ENCODE measurements around the gene TNFSF13.
"Not testable (repeated sequence)": the region's sequence is repeated elsewhere in the genome, so short reads cannot be mapped to it uniquely, and the experiment has no call there.

TNFSF13 gene

GRCh38 chr17:7592422-7593021 lies 34.0 kb downstream of the TNFSF13 start:
- DNase-seq: no peak

DNA sequence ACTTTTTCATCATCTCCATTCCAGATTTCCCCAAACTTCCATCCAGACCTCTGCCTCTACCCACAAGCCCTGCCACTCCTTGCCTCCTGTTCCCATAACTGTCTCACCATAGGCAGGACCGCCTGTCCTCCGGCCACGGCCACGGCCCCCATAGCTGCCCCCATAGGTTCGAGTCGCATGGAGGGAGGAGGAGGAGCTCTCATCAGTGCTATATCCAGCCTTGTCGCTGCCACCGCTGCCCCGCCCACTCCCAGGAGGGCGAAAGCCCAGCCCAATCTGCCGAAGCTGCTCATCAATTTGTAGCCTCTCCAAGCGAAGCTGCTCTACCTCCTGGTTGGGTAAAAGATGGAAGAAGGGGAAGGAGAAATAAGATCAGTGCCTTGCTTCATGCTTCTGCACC lies 34.7 kb downstream of the TNFSF13 start:
- no peak for DNase-seq

DNA sequence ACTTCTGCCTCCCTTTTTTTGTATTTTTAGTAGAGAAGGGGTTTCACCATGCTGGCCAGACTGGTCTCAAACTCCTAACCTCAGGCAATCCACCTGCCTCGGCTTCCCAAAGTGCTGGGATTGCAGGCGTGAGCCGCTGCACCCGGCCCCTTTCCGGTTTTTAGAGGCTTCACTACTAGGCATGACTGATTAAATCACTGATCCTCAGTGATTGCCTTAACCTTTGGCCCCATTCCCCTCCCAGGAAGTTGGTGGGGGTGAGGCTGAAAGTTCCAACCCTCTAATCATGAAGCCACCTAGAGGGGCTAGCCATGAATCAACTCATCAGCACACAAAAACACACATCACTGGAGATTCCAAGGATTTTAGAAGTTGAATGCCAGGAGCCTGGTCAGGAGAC lies 39.0 kb downstream of the TNFSF13 start:
- not testable (repeated sequence) for DNase-seq

- DNase-seq: no peak
Observed at GRCh38 chr17:7606280-7606679, 47.7 kb downstream of the TNFSF13 start.

DNA sequence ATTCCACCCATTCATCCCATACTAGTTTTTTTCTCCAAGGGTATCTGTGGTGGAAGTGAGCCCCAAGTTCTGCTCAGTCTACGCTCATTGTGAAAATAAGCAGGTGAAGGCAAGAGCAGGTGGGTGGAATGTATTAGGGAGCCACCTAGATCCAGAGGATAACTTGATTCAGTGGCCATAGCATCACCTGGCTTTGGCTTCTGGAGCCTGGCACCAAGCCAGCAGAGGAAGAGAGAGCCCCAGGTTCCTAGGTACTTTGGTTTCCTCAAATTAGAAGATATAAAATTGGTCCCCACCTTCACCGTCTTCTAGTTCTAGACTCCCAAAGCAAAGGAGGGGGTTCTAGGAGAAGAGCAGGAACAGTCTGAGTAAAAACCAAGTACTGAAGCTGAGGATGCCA lies 52.1 kb downstream of the TNFSF13 start:
- DNase-seq: no peak

Measured in NCI-H524 treated with DMSO at 0.1 percent for 48 hours (cell line).